Cardiac septum (tissue), 1 donor: Measurements from ENCODE around the gene INAFM1. TPM values are rescaled to one million over a fixed set of nuclear protein-coding genes. Genes with fewer than 3 reads are reported as not detected.

ENCODE experiments used
- microRNA-seq: library from miRNA; unstranded; fragments of <30 nt; microRNA quantifications from one replicate; pipeline ENCODE4 v1.2.0, GENCODE V29; 2020
- total RNA-seq: library from RNA; stranded (reverse); fragmentation: NEBNext Ultra II Directional; extraction: Animal tissue kit (Norgen Biotek cat#: 25700); gene quantifications from one replicate; pipeline ENCODE4 v1.2.1, GENCODE V29; 2021
- donor health status: DM: no; HTN: no; CAD: no.

INAFM1 gene
- total RNA-seq, 1 donor from 2014 or later, result 18.0 TPM

Small RNA genes within 50 kb of the gene (microRNA-seq; reads per million reads assigned to microRNA genes)
- gene MIR3190 (not detected), gene MIR3191 (not detected)

Other genes starting within 250 kb of the INAFM1 start
- gene TMEM160, start 226.3 kb upstream of the INAFM1 start, total RNA-seq, result 31.1 TPM
- gene ZC3H4, start 161.1 kb upstream of the INAFM1 start, total RNA-seq, result 28.1 TPM
- 45.0 TPM for gene SAE1, start 144.1 kb upstream of the INAFM1 start, total RNA-seq
- 4.4 TPM for gene BBC3, start 43.7 kb upstream of the INAFM1 start, total RNA-seq
- 23.1 TPM for gene CCDC9, start 18.4 kb upstream of the INAFM1 start, total RNA-seq
- 12.9 TPM for gene C5AR1, start 35.0 kb downstream of the INAFM1 start, total RNA-seq
- gene C5AR2, start 57.3 kb downstream of the INAFM1 start, total RNA-seq, result 0.81 TPM
- gene DHX34, start 74.4 kb downstream of the INAFM1 start, total RNA-seq, result 8.5 TPM
- gene MEIS3, start 144.6 kb downstream of the INAFM1 start, total RNA-seq, result 3.7 TPM
- 0.59 TPM for gene SLC8A2, start 197.0 kb downstream of the INAFM1 start, total RNA-seq
- 5.2 TPM for gene KPTN, start 209.3 kb downstream of the INAFM1 start, total RNA-seq
- gene NAPA, start 240.2 kb downstream of the INAFM1 start, total RNA-seq, result 112 TPM